ENCODE measurements around the gene SNX8. TPM values are rescaled to one million over a fixed set of nuclear protein-coding genes. Genes with fewer than 3 reads are reported as not detected.

The SNX8 gene
- total RNA-seq, 2 experiments from 2014 or later, result 31.7 to 36.8 TPM

DNA sequence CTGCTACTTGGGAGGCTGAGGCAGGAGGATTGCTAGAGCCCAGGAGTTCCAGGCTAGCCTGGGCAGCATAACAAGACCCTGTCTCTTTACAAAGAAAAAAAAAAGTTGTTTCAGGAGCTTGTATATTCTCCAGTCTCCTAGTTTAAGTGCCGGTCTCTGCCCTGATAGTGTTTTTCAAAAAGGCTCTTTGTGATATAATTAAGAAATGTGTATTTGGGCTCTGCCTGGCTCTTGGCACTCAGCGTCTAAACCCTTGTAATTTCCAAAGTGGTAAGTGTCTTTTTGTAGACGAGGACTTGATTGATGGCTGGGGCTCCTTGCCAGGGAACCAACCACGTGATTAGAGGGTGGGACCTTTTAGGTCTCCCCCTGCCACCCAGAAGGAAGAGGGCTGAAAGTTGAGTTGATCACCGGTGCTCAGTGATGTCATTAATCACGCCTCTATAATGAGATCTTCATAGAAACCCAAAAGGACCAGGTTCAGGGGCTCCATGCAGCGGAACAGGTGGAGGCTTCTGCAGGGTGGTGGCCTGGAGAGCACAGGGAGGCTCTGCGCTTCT lies 44.8 kb upstream of the SNX8 start:
- ChIA-PET POLR2A (interaction anchor here (0.6 to 2.8 kb wide), 5 partner anchors 11 to 37 kb away, joined by 3 to 10 read pairs (median 3); no protein-coding TSS in a partner anchor), CTCF (interaction anchor here (1.1 kb wide), 1 partner anchor 11 kb away, joined by 5 read pairs; no protein-coding TSS in a partner anchor)
- H3K27me3 Mint-ChIP-seq, result no peaks in the 10 kb centered on the region
- intact Hi-C loops (cut with micrococcal nuclease), result no loop called here
- peak overlapping the region; percentile 29 for H3K27ac Mint-ChIP-seq
- DNase-seq (no peak), ATAC-seq (no peak)
- TF ChIP-seq CTCF (IDR thresholded peaks at IDR 0.05), result no peak
- H3K4me3 Mint-ChIP-seq, result no peak overlapping the region
- peaks cover 59% of the 10 kb centered on the region for H3K36me3 Mint-ChIP-seq (ENCODE audit: low read depth)
- no peaks in the 10 kb centered on the region for H3K9me3 Mint-ChIP-seq
- H3K4me1 Mint-ChIP-seq (ENCODE audit: low read depth), result peaks cover 30% of the 10 kb centered on the region

GRCh38 chr7:2357571-2357970 lies 43.3 kb upstream of the SNX8 start:
- H3K4me1 Mint-ChIP-seq (ENCODE audit: low read depth), result peaks cover 36% of the 10 kb centered on the region
- intact Hi-C loops (cut with micrococcal nuclease), result no loop called here
- ChIA-PET CTCF (interaction anchor here (0.6 to 1.5 kb wide), 4 partner anchors 10 to 1444 kb away, joined by 3 to 4 read pairs (median 3); no protein-coding TSS in a partner anchor), POLR2A (interaction anchor here (1.0 to 3.3 kb wide), 5 partner anchors 8 to 19 kb away, joined by 3 to 20 read pairs (median 6); no protein-coding TSS in a partner anchor)
- DNase-seq, result no peak
- no peaks in the 10 kb centered on the region for H3K9me3 Mint-ChIP-seq
- peaks cover 52% of the 10 kb centered on the region for H3K36me3 Mint-ChIP-seq (ENCODE audit: low read depth)
- no peak for TF ChIP-seq CTCF (IDR thresholded peaks at IDR 0.05)
- H3K27me3 Mint-ChIP-seq, result no peaks in the 10 kb centered on the region
- H3K27ac Mint-ChIP-seq, result peak overlapping the region; percentile 3
- peak overlapping the region; percentile 83 for H3K4me3 Mint-ChIP-seq
- no peak for ATAC-seq

- no peak for DNase-seq
- CTCF ChIA-PET, result interaction anchor here (0.7 to 1.5 kb wide), 3 partner anchors 9 to 75 kb away, joined by 3 to 4 read pairs (median 3); no protein-coding TSS in a partner anchor
- intact Hi-C loops (cut with micrococcal nuclease), result no loop called here
- Mint-ChIP-seq H3K36me3 (ENCODE audit: low read depth) (peaks cover 49% of the 10 kb centered on the region), H3K27me3 (no peaks in the 10 kb centered on the region), H3K4me3 (peak overlapping the region; percentile 83), H3K9me3 (no peaks in the 10 kb centered on the region), H3K27ac (peak overlapping the region; percentile 3), H3K4me1 (ENCODE audit: low read depth) (peaks cover 40% of the 10 kb centered on the region)
- POLR2A ChIA-PET, result interaction anchor here (1.0 to 3.3 kb wide), 5 partner anchors 9 to 19 kb away, joined by 3 to 20 read pairs (median 6); no protein-coding TSS in a partner anchor
- no peak for ATAC-seq
- no peak for TF ChIP-seq CTCF (IDR thresholded peaks at IDR 0.05)
Measured at GRCh38 chr7:2357165-2357564, 42.9 kb upstream of the SNX8 start.

DNA sequence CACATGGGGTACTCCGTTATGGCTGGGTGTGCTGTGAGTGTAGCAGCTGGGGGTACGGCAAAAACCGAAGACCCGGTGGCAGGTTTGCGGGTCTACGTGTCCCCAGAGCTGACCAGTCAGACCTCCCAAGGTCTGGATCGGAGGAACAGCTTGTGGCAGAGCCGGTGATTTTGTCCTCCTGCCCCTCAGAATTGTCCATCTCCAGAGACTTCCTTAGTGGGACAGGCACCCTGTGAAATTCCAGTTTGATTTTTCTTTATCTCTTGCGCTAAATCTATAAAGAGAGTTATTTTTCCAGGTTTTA lies 41.4 kb upstream of the SNX8 start:
- no peaks in the 10 kb centered on the region for H3K27me3 Mint-ChIP-seq
- TF ChIP-seq CTCF (IDR thresholded peaks at IDR 0.05), result no peak
- H3K36me3 Mint-ChIP-seq (ENCODE audit: low read depth), result peaks cover 47% of the 10 kb centered on the region

More for the DNA sequence above, 41.4 kb upstream of the SNX8 start:
- intact Hi-C loops (cut with micrococcal nuclease), result no loop called here
- POLR2A ChIA-PET, result interaction anchor here (0.7 to 3.3 kb wide), 8 partner anchors 10 to 800 kb away, joined by 3 to 20 read pairs (median 4); no protein-coding TSS in a partner anchor
- Mint-ChIP-seq H3K27ac (peak overlapping the region; percentile 77), H3K4me1 (ENCODE audit: low read depth) (peaks cover 41% of the 10 kb centered on the region), H3K9me3 (no peaks in the 10 kb centered on the region), H3K4me3 (peak overlapping the region; percentile 83)
- CTCF ChIA-PET, result interaction anchor here (0.9 to 1.9 kb wide), 4 partner anchors 10 to 113 kb away, joined by 3 to 8 read pairs (median 4); no protein-coding TSS in a partner anchor
- ATAC-seq (no peak), DNase-seq (no peak)

Data from activated CD8-positive, alpha-beta T cell treated with anti-CD3 and anti-CD28 coated beads for 36 hours (primary cell).